ENCODE results near the gene IQGAP3.
"Not testable (repeated sequence)": the region's sequence is repeated elsewhere in the genome, so short reads cannot be mapped to it uniquely, and the experiment has no call there.

Gene IQGAP3

DNA sequence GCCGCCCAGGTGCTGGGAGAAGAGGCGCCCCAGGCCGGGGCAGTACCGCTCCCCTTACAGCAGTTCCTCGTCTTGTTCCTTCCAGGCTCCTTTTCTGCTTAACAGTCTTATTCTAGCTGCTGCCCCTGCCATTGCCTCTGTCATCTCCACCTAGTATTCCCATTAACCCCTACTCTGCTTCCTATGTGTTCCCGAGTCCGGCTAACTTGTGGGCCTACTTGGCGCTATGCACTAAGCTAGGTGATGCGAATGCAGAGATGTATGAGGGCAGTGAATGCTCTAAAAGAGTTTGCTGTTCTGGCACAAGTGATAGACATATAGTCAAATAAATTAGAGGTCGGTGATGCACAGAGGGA is 276 bp upstream of the IQGAP3 start:
- DNase-seq (ENCODE audit: low spot score): no peak

DNA sequence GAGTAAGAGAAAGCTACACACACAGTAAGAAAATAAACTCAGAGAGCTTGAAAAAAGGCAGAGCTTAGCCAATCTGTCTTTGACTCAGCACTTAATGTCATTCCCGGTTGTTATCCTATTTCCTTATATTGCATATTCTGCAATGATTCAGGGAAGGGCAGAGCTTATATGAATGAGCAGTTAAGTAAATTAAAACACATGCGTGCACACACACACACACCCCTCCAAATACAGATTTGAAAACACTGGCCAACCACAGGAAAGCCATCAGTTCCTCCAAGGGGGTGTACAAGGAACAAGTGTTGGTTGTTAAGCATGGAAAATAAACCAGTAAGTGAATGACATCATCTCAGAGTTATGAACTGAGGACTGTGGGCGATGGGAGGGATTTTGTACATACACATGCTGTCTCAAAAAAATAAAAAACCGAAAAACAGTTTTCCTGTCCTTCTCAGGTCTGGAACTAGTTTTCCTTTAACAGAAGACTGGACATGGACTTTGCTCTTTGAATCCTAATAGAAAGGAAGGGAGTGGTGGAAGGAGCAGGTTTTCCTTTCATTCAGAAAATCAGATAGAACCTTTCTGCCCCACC is 1.0 kb downstream of the IQGAP3 start:
- DNase-seq (ENCODE audit: low spot score): peak; percentile 88

DNA sequence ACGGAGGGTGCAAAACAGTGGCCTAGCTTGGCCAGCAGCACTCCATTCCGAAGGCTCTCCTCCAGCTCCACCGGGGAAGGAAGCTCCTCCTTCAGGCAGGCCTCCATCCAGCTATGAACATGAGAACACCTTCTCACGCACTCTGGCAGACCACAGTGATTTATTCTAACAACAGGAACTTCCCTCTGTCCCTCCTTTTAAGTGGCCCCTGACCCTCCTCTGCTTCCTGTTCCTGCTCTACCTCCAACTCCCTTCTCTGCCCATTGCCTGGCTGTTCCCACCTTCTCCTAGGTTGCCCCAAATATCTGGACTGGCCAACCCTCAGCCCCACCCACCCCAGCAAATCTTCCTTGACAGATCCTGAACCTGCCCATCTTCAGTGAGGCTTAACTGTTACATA is 5.9 kb downstream of the IQGAP3 start:
- DNase-seq (ENCODE audit: low spot score): no peak

DNA sequence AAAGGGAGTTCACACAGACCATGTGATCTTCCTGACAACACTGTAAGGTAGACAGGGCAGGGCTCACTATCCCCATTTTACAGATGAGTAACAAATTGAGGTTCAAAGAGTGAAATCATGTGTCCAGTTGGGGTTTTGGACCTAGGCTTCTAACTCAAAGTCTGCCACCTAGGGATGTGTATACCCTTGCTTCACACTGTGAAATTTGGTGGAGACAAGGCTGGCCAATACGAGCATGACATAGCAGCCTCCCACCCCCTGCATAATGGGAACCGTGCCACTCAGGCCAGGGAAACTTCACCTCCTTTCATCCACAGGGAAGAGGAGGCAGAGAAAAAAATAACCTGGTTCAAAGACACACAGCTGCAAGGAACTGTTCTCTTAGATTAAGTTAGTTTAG is 6.8 kb downstream of the IQGAP3 start:
- DNase-seq (ENCODE audit: low spot score): no peak

DNA sequence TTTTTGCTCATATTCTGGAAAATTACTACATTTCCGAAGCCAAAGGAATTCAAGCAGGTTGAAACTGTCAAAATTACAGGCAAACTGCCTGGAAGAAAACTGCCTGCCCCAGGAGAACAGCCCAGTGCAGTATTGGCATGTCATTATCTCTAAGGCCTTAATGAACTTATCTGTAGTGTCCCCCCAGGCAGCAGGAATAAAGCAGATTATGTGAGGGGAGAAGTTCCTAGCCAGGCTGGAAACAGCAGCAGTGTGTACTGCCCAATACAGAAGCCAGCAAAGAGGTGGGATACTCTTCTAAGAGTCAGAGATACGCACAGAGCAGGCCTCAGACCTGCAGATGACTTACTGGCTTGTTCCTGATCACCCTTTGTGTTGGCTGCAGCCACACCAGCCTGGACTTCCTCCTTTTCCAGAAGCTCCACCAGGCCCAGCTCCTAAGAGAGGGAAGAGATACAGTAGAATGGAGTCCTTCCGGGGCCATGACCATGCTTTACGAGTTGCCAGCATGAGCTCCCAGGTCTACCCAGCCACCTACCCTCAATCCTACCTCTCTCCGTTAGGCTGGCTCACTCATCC is 11.7 kb downstream of the IQGAP3 start:
- no peak for DNase-seq (ENCODE audit: low spot score)

DNA sequence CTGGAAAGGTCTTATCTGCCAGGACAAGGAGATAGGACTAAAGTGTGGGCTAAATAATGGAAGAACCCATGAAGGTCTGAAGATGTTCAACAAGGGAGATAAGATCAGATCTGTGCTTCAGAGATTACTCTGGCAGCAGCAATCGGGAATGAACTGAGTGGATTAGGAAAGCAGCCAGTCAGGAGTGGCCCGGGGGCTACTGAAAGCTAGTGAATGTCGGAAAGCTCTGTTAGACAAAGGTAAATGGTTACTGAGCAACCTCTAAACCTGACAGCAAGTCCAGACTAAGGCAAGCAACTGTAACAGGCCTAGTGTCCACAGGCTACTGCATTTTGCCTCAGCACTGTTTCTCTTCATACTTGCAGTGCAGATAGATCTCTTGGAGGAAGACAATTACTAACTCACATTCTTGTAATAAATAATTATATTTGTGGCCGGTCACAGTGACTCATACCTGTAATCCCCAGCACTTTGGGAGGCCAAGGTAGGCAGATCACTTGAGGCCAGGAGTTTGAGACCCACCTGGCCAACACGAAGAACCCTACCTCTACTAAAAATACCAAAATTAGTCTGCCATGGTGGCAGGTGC is 12.5 kb downstream of the IQGAP3 start:
- DNase-seq (ENCODE audit: low spot score): no peak

DNA sequence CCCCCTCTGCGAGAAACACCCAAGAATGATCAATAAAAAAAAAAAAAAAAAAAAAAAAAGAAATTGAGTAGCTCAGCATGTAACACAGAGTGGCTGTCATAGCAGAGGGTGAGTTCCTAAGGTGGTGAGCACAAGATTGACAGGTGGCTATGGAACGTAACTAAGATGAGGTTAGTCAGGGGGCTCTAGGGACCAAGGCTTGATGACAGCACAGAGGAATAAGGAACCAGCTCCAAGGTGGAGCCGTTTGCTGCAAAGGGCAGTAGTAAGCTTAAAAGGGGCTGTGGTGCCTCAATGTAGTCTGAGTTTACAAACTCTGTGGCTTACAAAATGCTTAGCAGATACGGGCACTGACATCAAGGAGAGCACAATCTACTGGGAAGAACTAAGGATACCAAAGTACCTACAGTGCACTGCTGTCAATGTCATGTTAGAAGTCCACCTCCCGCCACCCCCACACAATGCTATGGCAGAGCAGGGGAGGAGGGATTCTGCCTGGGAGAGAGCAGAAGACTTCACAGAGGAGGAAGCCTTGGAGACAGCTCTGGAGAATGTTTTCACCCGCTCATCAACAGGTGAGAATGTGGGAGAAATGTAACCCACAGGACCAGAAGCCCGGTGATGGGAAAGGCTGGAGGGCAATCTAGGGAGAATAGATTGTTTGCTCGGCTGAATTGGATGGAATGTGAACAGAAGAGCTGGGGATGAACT is 13.1 kb downstream of the IQGAP3 start:
- no peak for DNase-seq (ENCODE audit: low spot score)

DNA sequence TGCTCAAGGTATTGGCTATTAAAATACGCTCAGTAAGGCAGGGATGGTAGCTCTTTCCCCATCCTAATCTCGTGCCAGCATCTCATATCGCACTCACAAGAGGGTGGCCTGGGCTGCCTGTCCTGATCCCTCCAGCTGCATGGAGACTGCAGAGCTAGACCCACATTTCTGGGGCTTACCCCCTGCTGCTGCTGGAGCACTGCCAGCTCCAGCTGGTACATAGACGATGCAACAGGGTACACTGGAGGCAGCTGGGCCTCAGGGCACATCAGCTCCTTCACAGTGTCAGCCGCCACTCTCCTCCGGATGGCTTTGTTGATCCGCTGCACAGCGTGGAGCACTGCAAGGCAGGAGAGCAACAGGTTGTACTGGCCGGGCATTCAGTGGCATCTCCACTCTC is 16.0 kb downstream of the IQGAP3 start:
- no peak for DNase-seq (ENCODE audit: low spot score)

DNA sequence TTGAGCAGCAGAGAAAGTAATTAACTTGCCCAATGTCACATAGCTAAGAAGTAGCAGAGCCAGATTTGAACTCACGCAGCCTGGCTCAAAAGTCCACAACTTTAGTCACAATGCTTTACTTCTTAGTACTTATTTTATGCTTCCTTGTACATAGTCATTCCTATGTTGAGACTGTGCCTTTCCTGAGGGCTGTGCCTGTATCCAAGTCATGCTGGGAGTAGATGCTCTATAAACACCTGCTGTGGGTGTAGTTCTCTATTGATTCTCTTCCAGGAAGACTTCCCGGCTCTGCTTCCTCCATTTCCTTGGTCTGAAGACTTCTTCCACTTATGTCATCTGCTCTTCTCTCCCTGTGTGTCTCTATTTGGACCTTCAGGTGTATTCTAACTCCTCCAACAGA is 16.6 kb downstream of the IQGAP3 start:
- DNase-seq (ENCODE audit: low spot score): no peak

DNA sequence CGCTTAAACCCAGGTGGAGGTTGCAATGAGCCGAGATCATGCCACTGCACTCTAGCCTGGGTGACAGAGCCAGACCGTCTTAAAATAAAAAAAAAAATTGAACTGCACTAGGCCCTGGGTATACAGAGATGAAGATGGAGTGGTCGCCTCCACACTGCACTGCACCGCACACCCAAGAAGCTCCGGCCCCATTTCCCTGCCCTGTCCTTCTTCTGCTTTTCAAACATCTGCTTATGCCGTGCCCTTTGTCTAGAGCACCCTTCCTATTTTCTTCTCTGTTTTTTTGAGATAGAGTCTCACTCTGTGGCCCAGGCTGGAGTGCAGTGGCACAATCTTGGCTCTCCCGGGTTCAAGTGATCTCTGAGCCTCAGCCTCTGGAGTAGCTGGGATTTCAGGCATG is 17.4 kb downstream of the IQGAP3 start:
- DNase-seq (ENCODE audit: low spot score): no peak

DNA sequence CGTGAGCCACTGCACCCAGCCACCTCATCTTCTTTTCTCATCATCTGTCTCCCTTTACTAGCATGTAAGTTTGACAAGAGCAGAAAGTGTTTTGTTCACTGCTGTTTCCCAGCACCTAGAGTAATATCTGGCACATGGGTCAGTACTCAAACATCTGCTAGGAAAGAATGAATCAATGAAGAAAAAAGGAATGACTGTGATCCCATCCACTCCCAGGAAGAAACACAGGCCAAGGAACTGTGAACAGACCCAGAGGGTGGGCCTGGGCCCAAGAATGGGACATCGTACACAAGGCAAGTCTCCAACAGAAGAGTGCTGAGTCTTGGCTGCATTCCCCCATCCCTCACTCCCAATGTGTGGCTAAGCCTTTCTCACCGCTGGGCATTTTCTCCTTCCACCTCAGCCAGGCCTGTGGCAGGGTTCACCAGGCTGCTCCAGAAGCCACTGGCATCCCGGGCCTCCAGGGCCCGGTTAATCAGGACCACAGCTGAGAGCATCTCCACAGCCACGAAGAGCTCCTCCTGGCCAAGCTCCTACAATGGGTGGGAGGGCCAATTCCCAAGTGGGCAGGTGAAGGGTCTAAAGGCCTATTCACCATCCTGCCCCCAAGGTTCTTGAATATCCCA is 18.4 kb downstream of the IQGAP3 start:
- no peak for DNase-seq (ENCODE audit: low spot score)

DNA sequence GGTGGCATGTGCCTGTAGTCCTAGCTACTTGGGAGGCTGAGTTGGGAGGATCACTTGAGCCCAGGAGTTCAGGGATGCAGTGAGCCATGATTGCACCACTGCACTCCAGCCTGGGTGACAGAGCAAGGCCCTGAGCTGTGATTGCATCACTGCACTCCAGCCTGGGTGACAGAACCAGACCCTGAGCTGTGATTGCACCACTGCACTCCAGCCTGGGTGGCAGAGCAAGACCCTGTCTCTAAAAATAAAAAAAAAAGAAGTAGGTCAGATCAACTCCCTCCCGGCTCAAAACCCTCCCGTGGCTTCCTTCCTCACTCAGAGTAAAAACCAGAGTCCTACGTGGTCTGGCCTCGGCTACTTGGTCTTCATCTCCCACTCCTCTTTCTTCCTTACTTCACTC is 19.4 kb downstream of the IQGAP3 start:
- not testable (repeated sequence) for DNase-seq (ENCODE audit: low spot score)

DNA sequence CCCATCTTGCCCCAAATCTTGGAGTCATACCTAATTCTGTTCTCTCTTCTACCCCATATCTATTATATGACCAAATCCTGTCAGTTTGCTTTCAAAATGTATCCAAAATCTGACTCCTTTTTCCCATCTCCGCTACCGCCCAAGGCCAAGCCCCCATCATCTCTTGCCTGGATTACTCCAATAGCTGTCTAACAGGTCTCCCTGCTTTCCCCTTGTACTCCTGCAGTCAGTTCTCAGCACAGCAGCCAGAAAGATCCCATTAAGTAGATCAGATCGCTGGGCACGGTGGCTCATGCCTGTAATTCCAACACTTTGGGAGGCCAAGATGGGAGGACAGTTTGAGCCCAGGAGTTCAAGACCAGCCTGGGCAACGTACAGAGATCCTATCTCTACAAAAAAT is 19.8 kb downstream of the IQGAP3 start:
- DNase-seq (ENCODE audit: low spot score): no peak

DNA sequence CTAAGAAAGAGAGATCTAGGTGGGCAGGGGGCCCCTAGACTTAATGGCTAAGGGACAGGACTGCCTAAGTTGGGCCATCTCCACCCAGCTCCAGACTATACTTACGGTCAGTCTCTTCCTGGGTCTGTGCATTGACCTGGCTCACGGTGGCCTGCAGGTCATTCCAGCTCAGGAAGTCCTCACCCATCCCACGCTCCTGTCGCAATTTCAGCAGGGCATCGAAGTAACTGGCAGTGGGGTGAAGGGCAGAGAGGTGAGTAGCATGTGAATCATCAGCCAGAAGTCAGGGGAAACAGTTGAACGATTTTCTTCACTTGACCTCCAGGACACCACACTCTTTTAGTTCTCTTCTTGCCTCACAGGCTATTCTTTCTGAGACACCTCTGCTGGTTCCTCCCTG is 20.5 kb downstream of the IQGAP3 start:
- no peak for DNase-seq (ENCODE audit: low spot score)

DNA sequence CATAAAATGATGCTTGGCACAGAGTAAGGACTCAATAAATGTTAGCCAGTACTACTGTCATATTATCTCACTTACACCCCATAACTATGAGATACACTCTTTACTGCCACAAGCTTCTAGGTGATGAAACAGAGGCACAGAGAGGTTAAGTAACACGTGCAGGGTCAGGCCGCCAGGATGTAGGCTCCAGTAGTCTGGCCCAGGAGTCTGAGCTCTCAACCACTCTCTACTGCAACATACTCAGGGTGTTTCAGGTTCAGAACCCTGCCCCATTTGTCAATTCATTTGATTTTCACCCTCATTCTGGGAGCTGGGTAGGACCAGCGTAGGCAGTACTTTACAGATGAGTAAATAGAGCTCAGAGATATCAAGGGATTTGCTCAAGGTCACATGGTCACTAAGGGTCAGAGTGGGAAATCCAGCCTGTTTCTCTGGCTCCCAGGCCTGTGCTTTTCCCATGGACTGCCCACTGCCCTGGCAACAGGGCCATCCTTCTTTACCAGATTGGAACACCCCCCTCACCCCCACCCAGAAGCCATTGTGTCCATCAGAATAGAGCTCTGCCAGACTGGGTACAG is 21.2 kb downstream of the IQGAP3 start:
- DNase-seq (ENCODE audit: low spot score): no peak

DNA sequence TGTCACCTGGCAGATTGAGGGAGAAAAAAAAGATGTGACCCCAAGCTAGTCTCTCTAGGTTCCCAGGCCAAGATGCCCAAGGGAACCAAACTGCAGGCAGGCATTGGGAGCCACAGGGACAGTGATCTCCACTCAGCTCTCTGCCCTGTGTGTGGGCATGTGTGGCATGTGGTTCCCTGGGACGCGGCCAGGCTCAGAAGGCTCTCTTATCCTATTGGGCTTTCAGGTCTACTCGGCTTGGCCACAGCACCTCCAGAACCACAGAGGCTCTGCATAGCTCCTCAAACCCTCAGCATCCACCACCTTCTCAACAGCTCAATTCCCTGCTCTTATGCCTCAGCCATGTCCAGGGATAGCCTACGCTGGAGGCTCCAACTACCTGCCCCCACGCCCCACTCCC is 22.0 kb downstream of the IQGAP3 start:
- no peak for DNase-seq (ENCODE audit: low spot score)

DNA sequence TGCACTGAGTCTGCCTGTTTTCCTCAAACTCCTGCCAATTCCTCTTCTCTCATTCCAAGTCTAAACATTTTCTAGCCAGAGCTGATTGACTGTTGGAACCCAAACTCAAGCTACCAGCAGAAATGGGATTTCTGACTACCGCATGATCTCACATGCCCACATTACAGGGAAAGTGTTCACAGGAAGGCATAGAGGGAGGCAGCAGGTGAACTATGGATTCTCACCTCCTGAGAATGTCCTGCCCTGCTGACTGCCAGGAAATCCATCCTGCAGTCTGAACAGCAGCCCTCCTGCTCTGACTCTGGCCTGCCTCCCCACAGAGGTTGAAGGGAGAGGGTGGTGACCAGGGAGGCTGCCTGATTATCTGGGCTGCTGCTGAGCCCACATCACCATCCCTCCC is 22.5 kb downstream of the IQGAP3 start:
- no peak for DNase-seq (ENCODE audit: low spot score)

DNA sequence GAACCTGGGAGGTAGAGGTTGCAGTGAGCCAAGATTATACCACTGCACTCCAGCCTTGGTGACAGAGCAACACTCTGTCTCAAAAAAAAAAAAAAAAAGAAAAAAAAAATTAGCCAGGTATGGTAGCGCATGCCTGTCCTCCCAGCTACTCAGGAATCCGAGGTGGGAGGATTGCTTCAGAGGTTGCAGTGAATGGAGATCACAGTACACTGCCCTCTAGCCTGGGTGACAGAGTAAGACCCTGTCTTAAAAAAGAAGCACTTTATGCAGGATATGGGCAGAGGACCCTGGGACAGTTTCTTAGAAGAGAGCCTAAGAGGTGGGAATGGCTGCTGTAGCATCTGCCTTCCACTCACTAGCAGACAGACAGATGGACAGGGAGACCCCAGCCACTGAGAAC is 23.0 kb downstream of the IQGAP3 start:
- no peak for DNase-seq (ENCODE audit: low spot score)

DNA sequence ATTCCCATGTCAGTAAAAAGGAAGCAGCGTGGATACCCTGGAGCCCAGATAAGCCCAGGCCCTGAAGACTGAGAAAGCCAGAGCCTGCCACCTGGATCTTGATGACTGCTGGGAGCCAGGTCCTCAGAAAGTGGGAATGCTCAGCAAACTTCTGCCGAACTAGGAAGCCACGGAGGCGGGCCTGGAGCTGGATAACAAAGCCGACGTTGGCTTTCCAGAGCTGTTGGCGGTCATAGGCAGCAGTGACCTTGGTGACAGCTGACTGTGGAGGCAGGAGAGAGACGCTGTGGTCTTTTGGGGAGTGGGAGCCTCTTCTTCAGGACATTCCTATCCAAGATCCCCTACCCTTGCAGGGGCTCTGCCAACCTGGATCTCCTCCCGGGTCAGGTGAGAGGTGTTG is 24.4 kb downstream of the IQGAP3 start:
- DNase-seq (ENCODE audit: low spot score): no peak

DNA sequence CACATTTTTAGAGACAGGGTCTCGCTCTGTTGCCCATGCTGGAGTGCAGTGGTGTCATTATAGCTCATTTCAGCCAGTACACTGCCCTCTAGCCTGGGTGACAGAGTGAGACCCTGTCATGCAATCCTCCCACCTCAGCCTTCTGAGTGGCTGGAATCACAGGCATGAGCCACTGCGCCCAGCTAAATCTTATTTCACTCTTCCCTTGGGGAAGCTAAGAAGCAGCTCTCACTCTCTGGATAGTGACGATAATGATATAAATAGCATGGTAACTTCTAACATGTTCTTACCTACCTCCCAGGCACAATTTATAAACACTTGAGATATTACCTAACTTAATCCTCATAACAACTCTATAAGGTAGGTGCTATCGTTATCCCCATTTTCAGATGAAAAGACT is 24.9 kb downstream of the IQGAP3 start:
- no peak for DNase-seq (ENCODE audit: low spot score)

DNA sequence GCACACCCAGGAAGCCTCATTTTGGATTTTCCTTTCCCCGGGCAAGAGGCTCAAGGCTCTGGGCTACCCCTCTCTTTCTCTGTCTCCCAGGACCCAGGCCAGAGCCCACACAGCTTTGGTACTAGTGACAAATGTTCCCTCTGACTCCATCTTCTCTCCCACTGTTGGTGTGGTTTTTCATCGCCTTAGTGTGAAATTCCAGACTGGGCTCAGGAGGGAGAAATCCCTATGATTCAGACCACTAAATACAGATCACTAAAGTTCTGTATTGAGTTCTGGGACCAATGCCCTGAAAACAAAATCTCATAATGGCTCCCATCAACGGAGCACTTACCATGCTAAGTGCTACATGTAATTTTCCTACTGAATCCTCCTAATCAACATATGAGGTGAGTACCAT is 26.1 kb downstream of the IQGAP3 start:
- DNase-seq (ENCODE audit: low spot score): no peak

DNA sequence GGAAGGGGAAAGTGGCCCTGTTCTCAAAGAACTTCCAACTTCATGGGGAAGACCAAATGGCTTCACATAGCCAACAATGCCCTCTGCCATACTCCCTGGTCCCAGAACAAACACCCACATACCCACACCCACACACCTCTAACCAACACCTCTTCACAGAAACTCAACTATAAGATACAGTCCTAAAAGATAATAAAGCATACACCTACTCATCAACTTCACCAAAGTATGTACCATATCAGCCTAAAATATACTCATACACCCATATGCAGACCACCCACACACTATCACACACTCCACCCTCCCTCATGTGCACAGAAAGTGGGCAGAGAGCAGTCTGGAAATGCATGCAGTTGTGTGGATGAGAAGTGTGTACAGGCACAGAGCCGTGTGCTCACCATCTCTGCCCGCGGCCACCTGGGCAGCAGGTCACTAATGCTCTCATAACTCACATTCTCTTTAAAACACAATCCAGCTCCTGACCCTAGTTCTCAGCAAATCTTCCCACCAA is 27.7 kb downstream of the IQGAP3 start:
- DNase-seq (ENCODE audit: low spot score): no peak

DNA sequence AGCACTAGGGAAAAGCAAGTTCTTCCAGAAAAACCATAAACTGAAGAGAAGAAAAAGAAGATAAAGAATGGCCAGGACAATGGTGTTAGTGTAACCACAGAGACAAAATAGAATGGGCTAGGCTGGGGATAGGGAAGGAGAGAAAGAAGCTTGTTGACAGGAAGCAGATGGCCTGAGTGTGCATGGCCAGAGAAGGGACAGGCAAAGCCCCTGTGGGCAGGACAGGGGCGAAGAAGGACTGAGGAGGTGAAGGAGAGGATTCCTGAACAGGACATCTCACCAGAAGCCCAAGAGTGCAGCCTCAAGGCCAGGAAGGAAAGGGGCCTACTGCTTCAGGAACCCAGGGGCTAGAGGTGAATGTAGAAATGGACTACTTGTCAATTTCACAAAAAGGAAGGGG is 29.3 kb downstream of the IQGAP3 start:
- no peak for DNase-seq (ENCODE audit: low spot score)

Measured in AG08395 (cell line).